ENCODE data around the gene PCBP3.
"Not testable (repeated sequence)": the region's sequence is repeated elsewhere in the genome, so short reads cannot be mapped to it uniquely, and the experiment has no call there.

PCBP3 gene

DNA sequence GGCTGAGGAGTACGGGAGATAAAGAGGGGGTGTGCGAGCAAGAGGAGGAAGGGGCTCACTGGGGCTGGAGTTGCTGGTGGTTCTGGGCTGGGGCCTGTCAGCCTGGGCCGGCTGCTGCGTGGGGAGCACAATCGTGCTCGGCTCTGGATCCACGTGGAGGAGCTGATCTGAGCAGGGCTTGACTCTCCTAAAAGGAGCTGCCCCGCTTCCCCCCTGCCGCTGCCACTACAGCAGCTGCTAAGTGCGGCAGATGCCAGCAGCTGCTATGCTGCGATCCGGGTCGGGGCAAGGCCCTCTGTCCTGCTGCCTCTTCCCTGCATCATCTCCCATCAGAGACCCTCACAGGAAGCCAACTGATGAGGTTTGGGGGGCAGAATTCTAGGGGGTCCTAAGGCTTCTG lies 165.9 kb downstream of the PCBP3 start:
- DNase-seq (ENCODE audit: low read depth in 2 of 2), result no peak

- DNase-seq (ENCODE audit: low read depth in 2 of 2), result no peak
Measured at GRCh38 chr21:45811136-45811535, 167.6 kb downstream of the PCBP3 start.

GRCh38 chr21:45814210-45814940 lies 170.8 kb downstream of the PCBP3 start:
- DNase-seq (ENCODE audit: low read depth in 2 of 2), result not testable (repeated sequence)

- DNase-seq (ENCODE audit: low read depth in 2 of 2), result not testable (repeated sequence)
Measured at GRCh38 chr21:45815781-45816180, 172.3 kb downstream of the PCBP3 start.

GRCh38 chr21:45816794-45817193 lies 173.3 kb downstream of the PCBP3 start:
- no peak for DNase-seq (ENCODE audit: low read depth in 2 of 2)

- DNase-seq (ENCODE audit: low read depth in 2 of 2), result no peak
Measured at GRCh38 chr21:45817345-45817744, 173.8 kb downstream of the PCBP3 start.

DNA sequence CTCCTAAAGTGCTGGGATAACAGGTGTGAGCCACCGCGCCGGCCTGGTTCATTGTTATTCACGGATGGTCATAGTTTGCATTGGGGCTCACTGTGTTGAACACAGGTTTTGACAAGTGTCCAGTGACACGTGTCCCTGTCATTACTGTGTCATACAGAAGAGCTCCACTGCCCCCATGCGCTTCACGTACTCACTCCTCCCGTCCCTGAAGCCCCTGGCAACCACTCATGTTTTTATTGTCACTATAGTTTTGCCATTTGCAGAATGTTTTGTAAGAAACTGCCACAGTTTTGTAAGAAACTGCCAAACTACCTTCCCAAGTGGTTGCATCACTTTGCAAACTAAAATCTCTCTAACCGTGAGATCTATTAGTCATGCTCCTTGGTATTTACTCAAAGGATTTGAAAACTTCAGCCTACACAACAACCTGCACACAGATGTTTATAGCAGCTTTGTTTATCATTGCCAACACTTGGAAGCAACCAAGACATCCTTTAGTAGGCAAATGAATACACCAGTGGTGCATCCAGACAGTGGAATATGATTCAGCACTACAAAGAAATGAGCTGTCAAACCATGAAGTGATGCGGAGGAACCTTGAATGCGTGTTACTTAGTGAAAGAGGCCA lies 174.9 kb downstream of the PCBP3 start:
- DNase-seq (ENCODE audit: low read depth in 2 of 2), result peak in 1 of 2 donors; percentile 23

GRCh38 chr21:45818904-45819285 lies 175.4 kb downstream of the PCBP3 start:
- peak; percentile 72 to 80 for DNase-seq (ENCODE audit: low read depth in 2 of 2)

- no peak for DNase-seq (ENCODE audit: low read depth in 2 of 2)
Measured at GRCh38 chr21:45819478-45820170, 176.1 kb downstream of the PCBP3 start.

DNA sequence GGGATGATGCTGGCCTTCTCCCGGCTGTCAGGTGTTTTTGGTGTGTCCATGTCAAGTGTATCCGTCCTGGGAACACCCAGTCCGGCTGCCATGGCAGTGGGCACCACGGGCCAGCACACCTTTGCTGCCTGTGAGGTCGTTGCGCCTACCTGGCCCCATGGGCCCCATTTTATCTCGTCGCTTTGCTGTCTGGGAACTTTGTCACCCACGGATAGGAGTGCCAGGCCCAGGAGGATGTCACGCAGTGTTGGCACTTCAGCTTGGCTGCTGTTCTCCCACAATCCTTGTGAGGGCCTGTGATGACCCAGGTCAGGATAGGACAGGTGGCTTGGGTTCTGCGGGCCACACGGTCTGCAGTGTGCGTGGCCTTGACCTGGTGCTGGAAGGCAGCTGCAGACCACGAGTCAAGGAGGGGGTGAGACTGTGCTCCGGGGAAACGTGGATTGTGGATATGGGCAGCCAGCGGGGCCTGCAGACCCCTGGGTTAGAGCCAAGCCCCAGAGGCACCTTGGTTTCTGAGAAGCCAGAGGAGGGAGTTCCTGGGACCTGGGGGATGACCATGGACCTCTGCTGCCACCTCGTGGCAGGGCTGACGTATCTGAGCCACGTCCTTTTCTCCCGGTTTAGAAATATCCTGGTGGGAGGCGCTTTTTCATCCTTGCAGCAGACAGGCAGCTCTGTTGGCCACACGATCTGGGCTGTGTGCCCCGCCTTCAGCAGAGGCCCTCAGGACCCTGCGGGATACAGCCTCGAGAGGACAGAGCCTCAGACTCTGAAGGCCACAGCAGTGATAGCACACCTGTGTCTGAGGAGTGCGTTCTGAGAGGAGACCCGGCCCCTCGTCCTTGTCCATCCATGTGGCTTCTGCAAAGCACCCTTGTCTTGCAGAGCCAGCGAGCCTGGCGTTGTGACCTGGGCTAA lies 176.9 kb downstream of the PCBP3 start:
- DNase-seq (ENCODE audit: low read depth in 2 of 2), result peak; percentile 74 to 80

- DNase-seq (ENCODE audit: low read depth in 2 of 2), result no peak
Measured at GRCh38 chr21:45821315-45821962, 177.9 kb downstream of the PCBP3 start.

GRCh38 chr21:45821998-45822397 lies 178.5 kb downstream of the PCBP3 start:
- no peak for DNase-seq (ENCODE audit: low read depth in 2 of 2)

DNA sequence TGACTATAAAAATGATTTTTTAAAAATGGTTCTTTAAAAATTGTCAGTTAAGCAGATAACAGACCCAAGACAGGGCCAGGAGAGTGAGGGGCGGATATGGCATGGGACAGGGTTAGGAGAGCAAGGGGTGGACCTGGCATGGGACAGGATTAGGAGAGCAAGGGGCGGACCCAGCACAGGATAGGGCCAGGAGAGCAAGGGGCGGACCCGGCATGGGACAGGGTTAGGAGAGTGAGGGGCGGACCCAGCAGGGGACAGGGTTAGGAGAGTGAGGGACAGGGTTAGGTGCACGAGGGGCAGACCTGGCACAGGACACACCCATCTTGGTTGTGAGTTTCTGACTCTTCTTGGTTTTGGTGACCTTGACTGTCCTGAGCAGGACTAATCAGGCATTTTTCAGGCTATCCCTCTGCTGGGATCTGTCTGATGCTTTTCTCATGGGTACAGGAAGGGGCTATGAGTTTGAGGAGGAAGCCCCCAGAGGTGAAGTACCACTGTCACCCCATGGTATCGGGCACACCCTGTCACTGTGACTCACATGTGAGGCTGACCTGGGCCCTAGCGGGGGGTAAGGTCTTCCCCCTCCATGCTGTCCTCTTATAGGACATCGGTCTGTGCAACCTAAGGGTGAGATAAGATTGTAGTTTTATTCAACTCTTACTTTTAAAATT lies 179.0 kb downstream of the PCBP3 start:
- no peak for DNase-seq (ENCODE audit: low read depth in 2 of 2)

DNA sequence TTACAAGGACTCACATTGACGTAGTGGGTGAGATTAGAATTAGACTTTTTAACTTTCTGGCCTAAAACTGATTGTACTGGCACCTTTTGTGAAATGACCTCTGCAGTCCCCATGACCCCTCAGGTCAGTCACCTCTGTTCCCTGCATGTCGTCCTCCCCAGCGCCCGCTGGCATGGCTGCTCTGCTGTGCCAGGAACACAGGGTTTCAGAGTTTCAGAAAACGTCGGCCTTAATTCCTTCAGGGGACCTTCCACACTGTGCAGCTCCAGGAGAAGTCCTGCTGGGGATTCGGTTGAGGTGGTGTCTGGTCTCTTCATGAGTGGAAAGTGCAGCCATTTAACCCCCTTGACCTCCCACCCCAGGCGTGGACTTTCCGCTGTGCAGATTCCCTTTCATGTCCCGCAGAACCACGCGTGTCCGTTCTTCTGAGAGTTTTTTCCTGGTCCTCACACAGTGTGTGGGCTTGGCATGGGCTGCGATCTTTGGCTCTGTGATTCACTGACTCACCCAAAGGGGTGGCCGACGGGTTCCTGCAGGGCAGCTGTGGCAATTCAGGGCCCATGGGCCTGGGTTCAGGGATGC lies 179.7 kb downstream of the PCBP3 start:
- DNase-seq (ENCODE audit: low read depth in 2 of 2), result no peak

DNA sequence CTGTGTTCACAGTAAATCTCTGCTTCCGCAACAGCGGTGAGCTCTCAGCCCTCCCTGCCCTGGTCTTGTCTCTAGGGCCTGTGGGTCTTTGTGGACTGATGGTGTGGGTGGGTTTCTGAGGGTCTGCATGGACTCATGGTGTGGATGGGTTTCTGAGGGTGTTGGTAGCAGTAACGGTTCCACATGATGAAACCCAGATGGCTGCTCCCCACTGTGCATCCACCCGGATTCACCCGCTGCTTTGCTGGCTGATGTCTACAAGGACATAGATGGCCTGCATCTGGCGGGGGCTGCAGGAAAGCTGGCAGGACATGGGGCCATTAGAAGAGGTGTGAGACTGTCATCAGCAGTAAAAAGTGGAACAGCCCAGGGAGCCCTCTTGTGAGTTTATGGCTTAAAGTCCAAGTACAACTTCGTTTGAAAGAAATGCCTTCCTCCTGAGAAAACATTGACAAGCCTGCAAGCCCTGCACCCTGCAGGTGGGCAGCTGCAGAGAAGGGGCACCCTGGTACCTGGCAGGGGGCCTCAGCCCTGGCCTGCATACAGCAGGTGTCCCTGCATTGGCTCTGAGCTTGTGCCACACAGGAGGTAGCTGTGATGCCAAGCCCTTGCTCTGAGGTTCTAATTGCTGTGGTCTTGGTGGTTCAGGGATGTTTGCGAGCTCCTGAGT lies 181.2 kb downstream of the PCBP3 start:
- DNase-seq (ENCODE audit: low read depth in 2 of 2), result no peak

DNA sequence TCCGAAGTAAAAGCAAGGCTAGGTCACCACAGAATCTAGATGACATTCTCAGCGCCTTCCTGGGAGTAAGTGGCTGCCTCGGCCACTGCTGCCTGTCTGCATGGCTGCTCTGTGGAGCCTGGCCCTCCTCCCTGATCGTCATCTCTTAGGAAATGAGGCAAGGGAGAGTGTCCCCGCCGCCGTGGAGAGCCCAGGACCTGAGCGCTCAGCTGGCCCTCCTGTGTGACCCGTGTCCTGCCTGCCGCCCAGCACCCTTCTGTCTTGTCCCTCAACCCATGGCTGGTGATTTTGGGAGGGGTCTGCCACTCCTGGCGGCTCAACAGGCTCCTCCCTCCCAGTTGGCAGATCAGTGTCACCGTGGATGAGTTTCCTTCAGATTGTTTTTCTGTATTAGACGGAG lies 181.7 kb downstream of the PCBP3 start:
- DNase-seq (ENCODE audit: low read depth in 2 of 2), result no peak

- no peak for DNase-seq (ENCODE audit: low read depth in 2 of 2)
Measured at GRCh38 chr21:45826676-45827301, 183.3 kb downstream of the PCBP3 start.

DNA sequence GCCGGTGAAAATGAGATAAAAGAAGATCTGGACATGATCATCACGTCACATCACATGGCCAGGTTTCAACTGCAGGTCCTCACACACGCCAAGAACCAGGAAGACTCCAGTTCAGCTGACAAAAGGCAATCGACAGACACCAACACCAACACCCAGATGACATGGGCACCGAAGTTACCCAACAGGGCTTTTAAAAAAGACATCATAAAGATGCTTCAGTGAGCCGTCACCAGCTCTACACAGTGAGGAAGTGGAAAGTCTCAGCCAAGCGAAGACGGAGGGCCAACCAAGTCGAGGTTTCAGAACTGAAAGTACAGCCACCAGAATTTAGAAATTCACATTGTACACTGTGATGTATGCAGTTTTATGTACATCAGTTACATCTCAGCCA lies 183.8 kb downstream of the PCBP3 start:
- DNase-seq (ENCODE audit: low read depth in 2 of 2), result no peak

- no peak for DNase-seq (ENCODE audit: low read depth in 2 of 2)
Measured at GRCh38 chr21:45827881-45828579, 184.5 kb downstream of the PCBP3 start.

Data from activated CD4-positive, alpha-beta T cell treated with anti-CD3 and anti-CD28 coated beads for 24 hours (primary cell).